KBM-7 (cell line): ENCODE measurements around the gene NR4A1.

Experiments used
- DNase-seq: peaks from one replicate; pipeline ENCODE4 v3.0.0-alpha.2; 2015
- in situ Hi-C: fragments of 300-500 bp; cut with MboI; formaldehyde crosslinking; loops from 2 replicates; pipeline ENCODE4 v1.14.3; 2020; ENCODE audit warnings: low sequenced_read_pairs, low pct_unique_long_range_greater_than_20kb, mixed read lengths

NR4A1 gene

GRCh38 chr12:52035926-52036325 is 15.3 kb upstream of the NR4A1 start:
- in situ Hi-C loops: loop anchor here (10.0 kb wide), 1 partner anchor 49 kb away; no protein-coding TSS in a partner anchor
- no peak for DNase-seq

DNA sequence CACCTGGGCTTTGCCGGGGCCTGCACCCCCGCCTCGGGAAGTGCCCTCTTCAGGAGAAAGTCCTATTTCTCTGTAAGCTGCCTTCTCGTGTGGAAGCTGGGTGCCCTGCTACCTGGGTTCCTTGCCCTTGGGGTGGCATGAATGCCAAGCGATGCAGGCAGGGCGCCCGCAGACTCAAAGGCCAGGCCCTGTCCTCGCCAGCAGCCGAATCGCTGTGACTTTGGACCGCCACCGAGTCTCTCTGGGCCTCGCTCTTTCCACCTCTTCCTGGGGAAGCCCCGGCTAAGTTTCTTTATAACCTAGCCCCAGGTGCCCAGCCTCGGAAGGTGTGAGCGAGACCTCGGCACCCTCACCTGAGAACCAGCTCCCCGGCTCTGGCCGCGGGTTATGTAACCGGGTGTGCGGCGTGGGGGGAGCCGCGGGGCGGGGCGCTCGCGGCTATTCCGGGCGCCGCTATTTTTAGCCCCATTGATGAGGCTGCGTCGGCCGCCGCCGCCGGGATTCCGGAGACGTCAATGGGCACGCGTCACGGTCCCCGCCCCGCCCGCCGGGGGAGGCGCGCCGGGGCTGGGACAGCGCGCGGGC is 14.6 kb upstream of the NR4A1 start:
- in situ Hi-C loops: loop anchor here (10.0 kb wide), 1 partner anchor 48 kb away; no protein-coding TSS in a partner anchor
- DNase-seq: peak; percentile 55

GRCh38 chr12:52037248-52037861 is 13.9 kb upstream of the NR4A1 start:
- no peak for DNase-seq
- in situ Hi-C loops: loop anchor here (10.0 kb wide), 1 partner anchor 47 kb away; no protein-coding TSS in a partner anchor

DNA sequence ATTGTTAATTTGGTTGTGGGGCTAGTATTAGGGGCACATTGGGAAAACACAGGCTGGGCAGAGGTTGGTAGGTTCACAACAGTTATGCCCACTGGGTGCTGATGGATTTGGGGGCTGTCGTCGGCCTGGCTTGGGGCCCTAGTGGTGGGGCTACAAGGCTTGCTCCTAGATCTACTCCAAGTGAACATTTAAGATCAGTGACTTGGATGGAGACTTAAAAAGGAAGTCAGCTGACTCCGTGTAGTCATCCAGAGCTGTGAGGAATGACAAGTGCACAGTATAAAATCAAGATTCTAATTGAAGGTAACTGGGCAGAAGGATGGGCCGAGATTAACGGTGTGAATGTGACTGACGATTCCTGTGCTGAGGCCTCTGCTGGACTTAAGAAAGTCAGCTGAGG is 12.8 kb upstream of the NR4A1 start:
- no peak for DNase-seq
- in situ Hi-C loops: loop anchor here (10.0 kb wide), 1 partner anchor 46 kb away; no protein-coding TSS in a partner anchor

- in situ Hi-C loops: no loop called here
Measured at GRCh38 chr12:52041035-52041434, 10.2 kb upstream of the NR4A1 start.

GRCh38 chr12:52041695-52042123 is 9.5 kb upstream of the NR4A1 start:
- DNase-seq: no peak
- in situ Hi-C loops: no loop called here

More at GRCh38 chr12:52041035-52041434, 10.2 kb upstream of the NR4A1 start:
- no peak for DNase-seq

GRCh38 chr12:52042706-52043385 is 8.4 kb upstream of the NR4A1 start:
- no peak for DNase-seq
- in situ Hi-C loops: no loop called here

GRCh38 chr12:52043386-52044212 is 7.6 kb upstream of the NR4A1 start:
- no peak for DNase-seq
- in situ Hi-C loops: no loop called here

DNA sequence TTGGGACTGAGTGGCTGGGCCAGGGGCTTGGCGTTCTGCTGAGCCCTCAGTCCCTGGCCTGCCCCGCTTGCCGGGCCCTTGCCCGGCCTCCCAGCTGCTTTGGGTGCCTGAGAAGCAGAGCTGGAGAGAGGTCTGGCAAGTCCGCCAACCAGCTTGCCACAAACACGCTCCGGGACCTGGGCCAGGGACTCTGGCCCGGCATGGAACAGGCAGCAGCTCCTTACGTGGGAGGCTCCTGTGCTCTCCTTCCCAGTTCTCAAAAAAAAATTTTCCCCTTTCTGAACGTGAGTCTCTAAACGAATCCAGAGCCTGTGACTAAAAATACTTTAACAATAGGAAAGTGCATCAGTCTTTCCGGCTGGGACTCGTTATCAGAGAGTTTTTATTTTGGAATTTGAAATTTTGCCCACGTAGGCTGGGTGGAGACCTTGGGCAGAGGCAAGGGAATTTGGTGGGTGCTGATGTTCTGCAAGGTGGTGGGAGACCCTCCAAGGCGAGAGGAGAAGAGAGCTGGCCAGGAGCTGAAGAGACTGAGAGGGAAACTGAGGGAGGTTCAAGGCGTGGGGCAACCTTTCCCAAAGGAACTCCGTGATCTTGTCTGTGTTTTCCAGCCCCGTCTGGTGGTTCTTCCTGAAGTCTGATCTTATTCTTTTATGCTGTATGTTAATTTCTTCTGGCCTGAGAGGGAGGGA is 6.8 kb upstream of the NR4A1 start:
- in situ Hi-C loops: no loop called here
- no peak for DNase-seq

- in situ Hi-C loops: no loop called here
Measured at GRCh38 chr12:52045794-52046199, 5.4 kb upstream of the NR4A1 start.

DNA sequence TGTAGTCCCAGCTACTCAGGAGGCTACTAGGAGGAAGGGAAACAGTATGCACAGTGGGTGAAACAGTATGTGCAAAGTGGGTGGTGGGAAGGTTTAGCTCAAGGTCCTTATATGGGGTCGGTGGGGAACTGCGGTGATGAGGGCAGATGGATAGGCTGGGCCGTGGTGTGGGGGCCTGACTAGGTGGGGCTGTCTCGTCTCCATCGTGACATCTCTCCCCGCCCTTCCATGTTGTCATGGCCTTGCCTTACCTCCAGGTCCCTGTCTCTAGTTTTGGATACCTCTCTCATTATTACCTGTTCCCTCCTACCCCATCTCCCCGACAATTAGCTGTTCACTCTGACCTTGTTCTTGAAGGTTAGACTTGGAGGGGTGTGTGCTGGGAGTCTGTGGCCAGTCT is 4.4 kb upstream of the NR4A1 start:
- in situ Hi-C loops: no loop called here
- no peak for DNase-seq

More at GRCh38 chr12:52045794-52046199, 5.4 kb upstream of the NR4A1 start:
- peak; percentile 16 for DNase-seq

DNA sequence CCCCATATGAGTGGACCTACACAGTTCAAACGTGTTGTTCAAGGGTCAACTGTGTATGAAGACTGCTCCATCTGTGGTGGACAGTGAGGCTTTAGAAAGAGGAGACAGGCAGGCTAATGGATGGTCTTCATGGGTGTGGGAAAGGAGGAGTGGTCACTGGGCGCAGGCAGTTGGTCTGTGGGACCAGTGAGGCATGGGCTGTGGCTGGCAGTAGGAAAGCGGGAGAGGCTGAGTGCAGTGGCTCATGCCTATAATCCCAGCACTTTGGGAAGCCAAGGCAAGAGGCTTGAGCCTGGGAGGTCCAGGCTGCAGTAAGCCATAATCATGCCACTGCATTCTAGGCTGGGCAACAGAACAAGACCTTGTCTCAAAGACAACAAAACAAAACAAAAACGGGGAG is 2.0 kb upstream of the NR4A1 start:
- no peak for DNase-seq
- in situ Hi-C loops: no loop called here

- no peak for DNase-seq
- in situ Hi-C loops: no loop called here
Measured at GRCh38 chr12:52049688-52050087, 1.6 kb upstream of the NR4A1 start.

DNA sequence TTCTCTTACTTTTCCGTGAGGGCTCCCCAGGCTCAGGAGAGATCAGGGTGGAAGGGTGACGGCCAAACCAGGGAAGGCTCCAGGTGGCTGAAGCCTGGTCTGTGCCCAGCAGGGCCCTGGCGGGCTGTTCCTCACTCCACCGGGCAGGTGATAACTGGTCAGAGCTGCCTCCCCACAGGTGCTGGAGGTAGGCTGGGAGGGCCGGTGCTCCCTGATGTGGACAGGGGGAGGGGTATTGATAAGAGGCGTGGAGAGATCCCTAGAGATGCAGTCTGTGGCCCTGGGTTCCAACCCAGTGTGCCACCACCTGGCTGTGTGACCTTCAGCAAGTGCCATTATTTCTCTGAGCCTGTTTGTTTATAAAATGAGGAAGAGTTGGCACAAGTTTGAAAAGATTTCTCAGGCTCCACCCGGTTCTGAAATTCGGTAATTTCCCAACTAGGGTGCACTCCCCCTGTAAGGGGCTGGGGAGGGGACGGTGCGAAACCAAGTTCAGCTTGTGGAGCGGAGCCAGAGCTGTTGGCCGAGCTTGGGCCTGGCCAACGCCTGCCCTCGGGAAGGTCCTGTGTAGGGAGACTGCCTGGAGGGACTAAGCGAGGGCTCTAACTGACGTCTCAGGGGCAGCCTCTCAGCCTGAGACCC is 1.0 kb upstream of the NR4A1 start:
- in situ Hi-C loops: no loop called here
- no peak for DNase-seq

GRCh38 chr12:52052468-52053186 is 1.4 kb downstream of the NR4A1 start:
- peak; percentile 20 for DNase-seq

GRCh38 chr12:52053536-52054209 is 2.4 kb downstream of the NR4A1 start:
- DNase-seq: no peak
- in situ Hi-C loops: no loop called here

More at GRCh38 chr12:52052468-52053186, 1.4 kb downstream of the NR4A1 start:
- in situ Hi-C loops: no loop called here

DNA sequence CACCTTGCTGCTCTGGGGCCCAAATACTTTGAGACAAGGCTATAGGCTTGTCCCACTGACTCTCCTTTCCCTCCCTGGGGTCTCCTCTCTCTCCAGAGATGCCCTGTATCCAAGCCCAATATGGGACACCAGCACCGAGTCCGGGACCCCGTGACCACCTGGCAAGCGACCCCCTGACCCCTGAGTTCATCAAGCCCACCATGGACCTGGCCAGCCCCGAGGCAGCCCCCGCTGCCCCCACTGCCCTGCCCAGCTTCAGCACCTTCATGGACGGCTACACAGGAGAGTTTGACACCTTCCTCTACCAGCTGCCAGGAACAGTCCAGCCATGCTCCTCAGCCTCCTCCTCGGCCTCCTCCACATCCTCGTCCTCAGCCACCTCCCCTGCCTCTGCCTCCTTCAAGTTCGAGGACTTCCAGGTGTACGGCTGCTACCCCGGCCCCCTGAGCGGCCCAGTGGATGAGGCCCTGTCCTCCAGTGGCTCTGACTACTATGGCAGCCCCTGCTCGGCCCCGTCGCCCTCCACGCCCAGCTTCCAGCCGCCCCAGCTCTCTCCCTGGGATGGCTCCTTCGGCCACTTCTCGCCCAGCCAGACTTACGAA is 3.1 kb downstream of the NR4A1 start:
- DNase-seq: no peak
- in situ Hi-C loops: no loop called here
